ENCODE data around the gene G6PC3.
A peak's percentile ranks its signal among the peaks of the same experiment; 100 is the strongest.
"Not testable (repeated sequence)": the region's sequence is repeated elsewhere in the genome, so short reads cannot be mapped to it uniquely, and the experiment has no call there.

The G6PC3 gene

GRCh38 chr17:44070455-44071197 lies at the start of gene G6PC3:
G6PC3 (plus strand) TSS chr17:44070735; CDS start chr17:44070966, 231 bp downstream.
- DNase-seq (ENCODE audit: low spot score): peak; percentile 97

GRCh38 chr17:44021227-44021626 lies 49.3 kb upstream of the G6PC3 start:
- DNase-seq (ENCODE audit: low spot score): not testable (repeated sequence)

- no peak for DNase-seq (ENCODE audit: low spot score)
Measured at GRCh38 chr17:44022246-44022645, 48.3 kb upstream of the G6PC3 start.

- DNase-seq (ENCODE audit: low spot score): no peak
Measured at GRCh38 chr17:44023545-44024270, 46.8 kb upstream of the G6PC3 start.

GRCh38 chr17:44024271-44024663 lies 46.3 kb upstream of the G6PC3 start:
- DNase-seq (ENCODE audit: low spot score): no peak

GRCh38 chr17:44024853-44025252 lies 45.7 kb upstream of the G6PC3 start:
- no peak for DNase-seq (ENCODE audit: low spot score)

GRCh38 chr17:44029736-44030135 lies 40.8 kb upstream of the G6PC3 start:
- no peak for DNase-seq (ENCODE audit: low spot score)

- DNase-seq (ENCODE audit: low spot score): no peak
Measured at GRCh38 chr17:44030482-44030881, 40.1 kb upstream of the G6PC3 start.

- no peak for DNase-seq (ENCODE audit: low spot score)
Measured at GRCh38 chr17:44033861-44034408, 36.6 kb upstream of the G6PC3 start.

- DNase-seq (ENCODE audit: low spot score): not testable (repeated sequence)
Measured at GRCh38 chr17:44034688-44035087, 35.8 kb upstream of the G6PC3 start.

GRCh38 chr17:44037471-44037870 lies 33.1 kb upstream of the G6PC3 start:
- no peak for DNase-seq (ENCODE audit: low spot score)

GRCh38 chr17:44038604-44039011 lies 31.9 kb upstream of the G6PC3 start:
- DNase-seq (ENCODE audit: low spot score): no peak

GRCh38 chr17:44039829-44040635 lies 30.5 kb upstream of the G6PC3 start:
- no peak for DNase-seq (ENCODE audit: low spot score)

GRCh38 chr17:44043272-44043696 lies 27.3 kb upstream of the G6PC3 start:
- peak; percentile 35 for DNase-seq (ENCODE audit: low spot score)

GRCh38 chr17:44044071-44044470 lies 26.5 kb upstream of the G6PC3 start:
- DNase-seq (ENCODE audit: low spot score): peak; percentile 45

- no peak for DNase-seq (ENCODE audit: low spot score)
Measured at GRCh38 chr17:44045486-44045885, 25.0 kb upstream of the G6PC3 start.

- not testable (repeated sequence) for DNase-seq (ENCODE audit: low spot score)
Measured at GRCh38 chr17:44046893-44047292, 23.6 kb upstream of the G6PC3 start.

- no peak for DNase-seq (ENCODE audit: low spot score)
Measured at GRCh38 chr17:44049294-44050060, 21.1 kb upstream of the G6PC3 start.

- DNase-seq (ENCODE audit: low spot score): no peak
Measured at GRCh38 chr17:44053125-44053872, 17.2 kb upstream of the G6PC3 start.

GRCh38 chr17:44059101-44059892 lies 11.2 kb upstream of the G6PC3 start:
- DNase-seq (ENCODE audit: low spot score): no peak

Data from AG08395 (cell line).